Panc1 (cell line): ENCODE measurements around the gene CUX1. TPM values are rescaled to one million over a fixed set of nuclear protein-coding genes. Genes with fewer than 3 reads are reported as not detected.

Experiments used
- ATAC-seq: fragments of 200-7000 bp; cut with Tn5 transposase; 2 replicates; pipeline ENCODE4 v1.9.1; 2020; ENCODE audit warnings: mild to moderate bottlenecking, moderate library complexity
- BruUV-seq: library from RNA; stranded (reverse); fragments of 400-500 nt; replicated peaks from 2 replicates; lab custom pipeline; 2021; lab: Mats Ljungman, UMichigan
- CTCF ChIA-PET: fragments of 300-600 bp; sonication (Branson Sonifier 250); formaldehyde crosslinking; loops from one replicate; lab custom pipeline; 2022; ENCODE audit warnings: antibody characterized with exemption; lab: Charles Lee
- POLR2A ChIA-PET: fragments of 300-600 bp; sonication (Branson Sonifier 250); formaldehyde crosslinking; loops from one replicate; lab custom pipeline; 2022; ENCODE audit warnings: antibody characterized with exemption; lab: Charles Lee
- DNase-seq: peaks from one replicate; pipeline ENCODE4 v3.0.0-alpha.2; 2010; ENCODE audit warnings: low read depth, low spot score
- H3K27ac ChIP-seq: 2 replicates; pipeline ENCODE4 v1.5.1; 2011; ENCODE audit warnings: mild to moderate bottlenecking, low read length, inconsistent platforms
- H3K27me3 ChIP-seq: fragments of 200-500 bp; sonication (Bioruptor generic); 2 replicates; pipeline ENCODE4 v1.6.0; 2014; ENCODE audit warnings: low read length, inconsistent platforms; ENCODE audit not compliant: control insufficient read depth, insufficient read depth
- H3K36me3 ChIP-seq: fragments of 200-500 bp; sonication (Bioruptor generic); 2 replicates; pipeline ENCODE4 v1.5.1; 2014; ENCODE audit warnings: inconsistent platforms, mild to moderate bottlenecking, low read length, moderate library complexity; ENCODE audit not compliant: control insufficient read depth, insufficient read depth
- H3K4me1 ChIP-seq: 2 replicates; pipeline ENCODE4 v1.5.1; 2011; ENCODE audit warnings: inconsistent platforms, mild to moderate bottlenecking, low read length, moderate library complexity; ENCODE audit not compliant: control insufficient read depth, insufficient read depth
- H3K4me3 ChIP-seq, 2 experiments: 2 replicates each; pipeline ENCODE4 v1.5.1; 2011 to 2012; ENCODE audit warnings: low read depth in 2 of 2, low read length in 2 of 2, mild to moderate bottlenecking in 2 of 2, inconsistent platforms in 1 of 2, moderate library complexity in 1 of 2
- H3K9me3 ChIP-seq: fragments of 200-500 bp; sonication (Bioruptor generic); 2 replicates; pipeline ENCODE4 v1.5.1; 2014; ENCODE audit warnings: low read depth, mild to moderate bottlenecking, inconsistent platforms, low read length, moderate library complexity; ENCODE audit not compliant: control insufficient read depth, insufficient read depth
- CTCF ChIP-seq: fragments of 450-650 bp; IDR thresholded peaks from 2 replicates; pipeline ENCODE4 v1.5.1; 2017; ENCODE audit warnings: mild to moderate bottlenecking
- POLR2AphosphoS5 ChIP-seq: IDR thresholded peaks from 2 replicates; pipeline ENCODE4 v1.6.1; 2012; ENCODE audit warnings: mild to moderate bottlenecking, low read depth, low read length, moderate library complexity
- REST ChIP-seq, 2 experiments: IDR thresholded peaks; 2 replicates each; pipeline ENCODE4 v1.6.1; 2011 to 2012; ENCODE audit warnings: low read depth in 2 of 2, control low read depth in 1 of 2, low read length in 1 of 2, mild to moderate bottlenecking in 1 of 2, moderate library complexity in 1 of 2; ENCODE audit not compliant: insufficient read depth in 1 of 2
- SIN3A ChIP-seq: IDR thresholded peaks from 2 replicates; pipeline ENCODE4 v1.6.1; 2012; ENCODE audit warnings: low read depth, mild to moderate bottlenecking, low read length, moderate library complexity, borderline replicate concordance; ENCODE audit not compliant: insufficient read depth
- TCF7L2 ChIP-seq: IDR thresholded peaks from 2 replicates; pipeline ENCODE4 v1.6.1; 2011; ENCODE audit warnings: mild to moderate bottlenecking, low read depth, low read length, inconsistent platforms
- in situ Hi-C: cut with HindIII; loops from 2 replicates; pipeline ENCODE4 v1.10.0; 2016; ENCODE audit warnings: low sequenced_read_pairs, low pct_unique_long_range_greater_than_20kb
- intact Hi-C: fragments of 100-400 bp; cut with micrococcal nuclease; formaldehyde crosslinking; loops from one replicate; pipeline ENCODE4 v1.10.0; 2022; ENCODE audit not compliant: unreplicated experiment
- total RNA-seq: library from RNA; stranded (reverse); gene quantifications from one replicate; pipeline ENCODE4 v1.2.1, GENCODE V29; 2021; ENCODE audit not compliant: unreplicated experiment

Gene CUX1
- total RNA-seq, 1 experiment from 2014 or later, result 50.9 TPM

GRCh38 chr7:102271158-102271798 is 453.9 kb downstream of the CUX1 start:
- POLR2A ChIA-PET, result no interaction called here
- no peaks in the 10 kb centered on the region for H3K36me3 ChIP-seq
- intact Hi-C loops, result loop anchor here (5.0 kb wide), 1 partner anchor 729 kb away; no protein-coding TSS in a partner anchor
- ATAC-seq, result no peak
- H3K4me3 ChIP-seq, result no peak overlapping the region
- DNase-seq, result no peak
- TF ChIP-seq TCF7L2, result no peak
- TF ChIP-seq POLR2AphosphoS5, result no peak
- H3K27ac ChIP-seq, result no peak overlapping the region
- no peaks in the 10 kb centered on the region for H3K27me3 ChIP-seq
- no peaks in the 10 kb centered on the region for H3K9me3 ChIP-seq
- peaks cover 8% of the 10 kb centered on the region for H3K4me1 ChIP-seq
- in situ Hi-C loops, result no loop called here
- CTCF ChIA-PET, result interaction anchor here (0.6 kb wide), 1 partner anchor 885 kb away, joined by 4 read pairs; no protein-coding TSS in a partner anchor
- no TSS peak for BruUV-seq

- peak; percentile 94 for TF ChIP-seq CTCF
- TF ChIP-seq POLR2AphosphoS5, result no peak
- no peak for TF ChIP-seq REST (IDR thresholded peaks at IDR 0.05; ENCODE audit: insufficient read depth in 1 of 2, low read depth in 2 of 2, low read length in 1 of 2)
- no peak for TF ChIP-seq TCF7L2
- TF ChIP-seq SIN3A, result no peak
- POLR2A ChIA-PET, result no interaction called here
- DNase-seq (peak; percentile 52), ATAC-seq (peak; percentile 91)
- peaks cover 8% of the 10 kb centered on the region for H3K4me1 ChIP-seq
- no peaks in the 10 kb centered on the region for H3K9me3 ChIP-seq
- intact Hi-C loops, result loop anchor here (5.0 kb wide), 1 partner anchor 730 kb away; no protein-coding TSS in a partner anchor
- no peak overlapping the region for H3K4me3 ChIP-seq
- CTCF ChIA-PET, result interaction anchor here (1.5 kb wide), 1 partner anchor 729 kb away, joined by 9 read pairs; no protein-coding TSS in a partner anchor
- in situ Hi-C loops, result no loop called here
- no peaks in the 10 kb centered on the region for H3K36me3 ChIP-seq
- H3K27ac ChIP-seq, result no peak overlapping the region
- H3K27me3 ChIP-seq, result no peaks in the 10 kb centered on the region
- no TSS peak for BruUV-seq
Measured at GRCh38 chr7:102272075-102272916, 454.9 kb downstream of the CUX1 start.
